Measurements from ENCODE around the gene EPS8L1.

- TF ChIP-seq POLR2AphosphoS5 (IDR thresholded peaks at IDR 0.05; ENCODE audit: borderline replicate concordance, low read depth, low read length) (no peak), EZH2 (IDR thresholded peaks at IDR 0.05) (no peak)
Measured at GRCh38 chr19:55070466-55071128, 5.1 kb upstream of the EPS8L1 start.
